SK-N-DZ (cell line): ENCODE data around the gene ALG3.

Source experiments
- DNase-seq: peaks from one replicate; pipeline ENCODE4 v3.0.0-alpha.2; 2015; ENCODE audit warnings: low spot score

ALG3 gene

GRCh38 chr3:184259878-184260723 lies 11.3 kb upstream of the ALG3 start:
- peak; percentile 47 for DNase-seq

DNA sequence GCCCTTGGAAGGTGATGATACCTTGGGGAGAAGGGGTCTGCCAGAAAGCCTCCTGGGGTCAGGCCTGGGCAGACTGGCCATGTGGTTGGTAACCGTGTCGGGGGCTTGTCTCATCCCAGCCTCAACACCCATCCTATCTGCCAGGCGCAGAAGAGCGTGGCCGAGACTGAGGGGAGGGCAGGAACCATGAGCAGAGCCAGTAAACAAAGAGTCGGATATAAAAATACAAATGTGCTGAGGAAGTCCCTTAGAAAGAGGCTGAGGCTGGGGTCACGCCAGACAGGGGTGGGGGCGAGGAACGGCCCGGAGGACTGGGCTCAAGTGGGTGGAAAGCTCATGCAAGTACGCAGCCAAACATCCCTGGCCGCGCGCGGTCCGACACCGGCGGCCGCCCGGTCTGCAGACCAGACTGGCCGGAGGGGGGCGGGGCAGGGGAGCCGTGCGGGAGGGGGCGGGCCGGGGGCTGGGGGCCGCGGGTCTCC lies 10.7 kb upstream of the ALG3 start:
- DNase-seq = no peak

DNA sequence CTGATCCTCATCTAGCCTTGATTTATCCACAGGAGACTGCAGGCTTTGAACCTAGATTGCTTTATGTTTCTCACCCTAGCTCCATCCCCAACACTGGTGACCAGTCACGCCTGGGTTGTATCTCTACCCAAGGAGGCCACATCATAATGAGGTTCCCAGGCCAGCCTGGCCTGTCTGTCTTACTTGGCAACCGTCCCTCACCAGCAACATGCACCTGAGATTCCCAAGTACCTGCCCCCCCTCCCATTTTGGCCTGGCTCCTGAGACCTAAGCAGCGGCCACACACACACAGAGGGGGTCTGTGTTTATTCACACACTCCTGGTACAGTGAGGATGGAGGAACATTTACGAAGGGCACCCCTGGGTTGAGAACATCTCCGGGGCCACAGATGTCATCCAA lies 10.2 kb upstream of the ALG3 start:
- DNase-seq = no peak

- DNase-seq = no peak
Measured at GRCh38 chr3:184257083-184257915, 8.5 kb upstream of the ALG3 start.

GRCh38 chr3:184255291-184256039 lies 6.7 kb upstream of the ALG3 start:
- no peak for DNase-seq

- DNase-seq = peak; percentile 96
Measured at GRCh38 chr3:184250167-184250828, 1.5 kb upstream of the ALG3 start.

DNA sequence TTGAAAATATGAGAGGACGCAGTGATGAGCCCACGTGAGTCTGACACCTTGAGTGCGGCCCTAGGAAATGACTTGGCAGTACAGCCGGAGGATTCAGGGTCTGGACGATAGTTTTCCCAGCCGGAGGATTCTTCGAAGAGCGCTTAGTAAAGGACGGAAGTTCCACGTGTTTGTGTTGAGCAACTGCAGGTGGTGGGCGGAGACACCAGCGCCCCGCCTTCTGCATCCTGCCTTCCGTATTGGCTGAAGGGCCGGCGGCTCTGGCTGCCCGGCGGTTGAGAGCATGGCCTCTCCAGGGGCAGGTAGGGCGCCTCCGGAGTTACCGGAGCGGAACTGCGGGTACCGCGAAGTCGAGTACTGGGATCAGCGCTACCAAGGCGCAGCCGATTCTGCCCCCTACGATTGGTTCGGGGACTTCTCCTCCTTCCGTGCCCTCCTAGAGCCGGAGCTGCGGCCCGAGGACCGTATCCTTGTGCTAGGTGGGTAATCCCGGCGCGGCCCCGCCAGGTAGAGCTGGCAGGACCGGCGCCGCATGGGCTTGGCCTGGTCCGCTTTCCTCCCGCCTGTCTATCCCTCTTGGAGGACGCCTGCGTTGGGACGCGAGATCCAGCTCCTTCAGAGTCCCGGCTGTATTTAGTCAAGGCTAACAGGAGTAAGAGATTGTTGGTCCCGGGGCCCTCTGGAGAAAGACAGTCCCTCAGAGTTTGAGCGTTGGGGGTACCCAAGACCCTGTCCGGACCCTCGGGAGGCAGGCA lies 827 bp upstream of the ALG3 start, which contains the start of gene EEF1AKMT4:
Gene EEF1AKMT4, plus strand, starts transcription at position 261 of the 755 bp plus-strand sequence. Its CDS starts 23 bp downstream, at position 284.
- DNase-seq = peak; percentile 99

DNA sequence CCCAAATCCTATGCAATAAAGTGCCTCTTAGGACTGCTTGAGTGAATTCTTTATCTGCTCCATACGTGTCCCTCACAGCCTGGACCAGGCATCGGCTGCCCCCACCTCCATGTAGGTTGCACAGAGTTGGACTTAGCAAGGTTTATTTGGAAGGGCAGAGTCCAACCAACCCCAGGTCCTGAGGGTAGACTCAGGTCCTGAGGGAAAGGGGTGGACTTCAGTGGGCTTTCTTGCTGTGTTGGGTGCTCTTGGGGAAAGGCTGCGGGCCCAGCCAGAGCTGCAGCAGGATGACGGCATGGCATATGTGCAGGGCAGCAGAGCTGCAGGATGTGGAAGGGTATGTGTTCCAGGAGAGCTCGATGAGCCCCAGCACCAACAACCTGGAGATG lies 6.5 kb downstream of the ALG3 start:
- DNase-seq = no peak

DNA sequence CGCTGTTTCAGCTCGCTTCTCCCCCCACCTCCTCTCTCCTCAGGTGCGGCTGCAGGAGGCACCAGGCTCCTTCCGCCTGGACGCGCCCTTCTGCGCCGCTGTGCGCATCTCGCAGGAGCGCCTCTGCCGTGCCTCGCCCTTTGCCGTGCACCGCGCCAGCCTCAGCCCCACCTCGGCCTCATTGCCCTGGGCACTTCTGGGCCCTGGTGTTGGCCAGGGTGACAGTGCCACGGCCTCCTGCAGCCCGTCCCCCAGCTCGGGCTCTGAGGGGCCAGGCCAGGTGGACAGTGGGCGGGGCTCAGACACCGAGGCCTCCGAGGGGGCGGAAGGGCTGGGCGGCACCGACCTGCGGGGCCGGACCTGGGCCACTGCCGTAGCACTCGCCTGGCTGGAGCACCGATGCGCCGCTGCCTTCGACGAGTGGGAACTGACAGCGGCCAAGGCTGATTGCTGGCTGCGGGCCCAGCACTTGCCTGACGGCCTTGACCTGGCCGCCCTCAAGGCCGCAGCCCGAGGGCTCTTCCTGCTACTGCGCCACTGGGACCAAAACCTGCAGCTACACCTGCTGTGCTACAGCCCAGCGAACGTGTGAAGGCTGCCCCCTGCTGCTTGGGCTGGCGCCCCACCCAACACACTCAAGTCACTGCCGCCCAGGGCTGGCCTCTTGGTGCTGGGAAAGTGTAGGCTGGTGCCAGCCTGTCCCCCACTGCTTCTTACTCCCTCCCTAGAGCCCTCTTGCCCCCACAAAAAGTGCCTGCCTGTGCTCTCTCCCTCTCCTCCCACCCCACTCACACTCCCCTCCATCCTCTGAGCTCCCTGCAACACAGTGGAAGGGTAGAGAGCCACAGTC lies 7.1 kb downstream of the ALG3 start:
- DNase-seq = no peak

DNA sequence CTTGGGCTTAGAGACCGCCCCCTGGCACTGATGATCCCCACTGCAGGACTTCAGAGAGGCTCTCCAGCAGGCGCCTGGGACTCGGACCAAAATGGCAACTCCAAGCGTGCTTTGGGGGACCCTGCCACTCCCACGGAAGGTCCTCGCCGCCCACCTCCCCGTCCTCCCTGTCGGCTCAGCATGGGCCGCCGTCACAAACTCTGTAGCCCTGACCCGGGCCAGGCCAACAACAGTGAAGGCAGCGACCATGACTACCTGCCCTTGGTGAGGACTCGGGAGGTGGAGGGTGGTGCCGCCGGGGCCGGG lies 7.7 kb downstream of the ALG3 start:
- DNase-seq = no peak

DNA sequence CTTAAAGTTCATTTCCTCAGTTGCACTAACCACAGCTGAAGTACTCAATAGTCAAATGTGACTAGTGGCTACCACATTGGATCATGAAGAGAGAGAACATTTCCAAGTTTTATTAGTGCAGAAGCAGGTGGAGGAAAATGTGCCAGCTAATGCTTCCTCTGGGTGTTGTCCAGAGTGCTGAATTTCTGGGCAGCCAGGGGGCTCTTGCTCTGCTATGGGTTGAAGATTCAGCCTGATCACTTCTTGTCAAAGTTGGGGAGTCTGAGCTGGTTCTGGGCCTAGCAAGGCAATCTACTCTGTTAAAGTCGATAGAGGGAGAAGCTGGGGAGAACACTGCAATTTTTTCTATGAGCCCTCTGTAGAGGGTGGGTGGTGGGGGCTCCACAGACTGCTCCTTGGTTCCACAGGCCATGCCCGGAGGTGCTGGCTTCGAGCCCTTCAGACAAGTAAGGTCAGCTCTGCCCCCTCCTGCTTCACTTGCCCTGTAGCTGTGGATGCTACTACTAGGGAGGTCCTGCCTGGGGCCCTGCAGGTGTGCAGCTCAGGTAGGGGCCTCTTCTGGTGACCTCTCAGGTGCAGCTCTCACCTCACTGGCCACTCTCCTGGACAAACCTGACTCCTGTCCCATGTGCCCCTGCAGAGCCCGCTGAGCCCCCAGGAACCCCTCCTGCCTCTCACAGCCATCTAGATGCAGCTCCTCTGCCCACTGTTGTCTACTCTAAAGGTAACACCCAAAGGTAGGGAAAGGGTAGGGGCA lies 8.2 kb downstream of the ALG3 start:
- no peak for DNase-seq

DNA sequence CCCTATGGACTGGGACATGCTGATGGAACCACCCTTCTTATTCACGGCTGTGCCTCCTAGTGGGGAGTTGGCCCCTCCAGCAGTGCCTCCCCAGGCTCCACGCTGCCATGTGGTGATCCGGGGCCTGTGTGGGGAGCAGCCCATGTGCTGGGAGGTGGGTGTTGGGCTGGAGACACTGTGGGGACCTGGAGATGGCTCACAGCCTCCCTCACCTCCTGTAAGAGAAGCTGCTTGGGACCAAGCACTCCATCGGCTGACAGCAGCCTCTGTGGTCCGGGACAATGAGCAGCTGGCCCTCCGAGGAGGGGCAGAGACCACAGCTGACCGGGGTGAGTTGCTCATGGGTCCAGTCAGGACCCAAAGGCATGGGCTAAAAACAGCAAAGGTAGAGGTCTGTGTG lies 9.1 kb downstream of the ALG3 start:
- no peak for DNase-seq

DNA sequence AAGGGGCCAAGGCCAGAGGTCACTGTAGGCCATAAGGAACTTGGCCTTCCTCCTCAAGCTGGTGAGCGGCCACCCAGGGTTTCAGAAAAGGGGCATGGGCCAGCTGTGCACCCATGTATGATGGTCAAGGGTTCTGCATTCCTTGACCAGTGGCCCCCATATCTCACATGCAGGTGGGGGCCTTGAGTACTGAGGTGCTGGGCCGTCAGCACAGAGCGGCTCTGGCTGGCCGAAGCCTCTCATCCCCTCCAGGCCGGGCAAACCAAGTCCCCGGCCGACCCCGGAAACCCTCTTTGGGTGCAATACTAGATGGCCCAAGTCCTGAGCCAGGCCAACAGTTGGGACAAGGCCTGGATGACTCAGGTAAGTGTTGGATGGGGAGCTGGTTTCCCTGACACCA lies 9.5 kb downstream of the ALG3 start:
- DNase-seq = no peak

DNA sequence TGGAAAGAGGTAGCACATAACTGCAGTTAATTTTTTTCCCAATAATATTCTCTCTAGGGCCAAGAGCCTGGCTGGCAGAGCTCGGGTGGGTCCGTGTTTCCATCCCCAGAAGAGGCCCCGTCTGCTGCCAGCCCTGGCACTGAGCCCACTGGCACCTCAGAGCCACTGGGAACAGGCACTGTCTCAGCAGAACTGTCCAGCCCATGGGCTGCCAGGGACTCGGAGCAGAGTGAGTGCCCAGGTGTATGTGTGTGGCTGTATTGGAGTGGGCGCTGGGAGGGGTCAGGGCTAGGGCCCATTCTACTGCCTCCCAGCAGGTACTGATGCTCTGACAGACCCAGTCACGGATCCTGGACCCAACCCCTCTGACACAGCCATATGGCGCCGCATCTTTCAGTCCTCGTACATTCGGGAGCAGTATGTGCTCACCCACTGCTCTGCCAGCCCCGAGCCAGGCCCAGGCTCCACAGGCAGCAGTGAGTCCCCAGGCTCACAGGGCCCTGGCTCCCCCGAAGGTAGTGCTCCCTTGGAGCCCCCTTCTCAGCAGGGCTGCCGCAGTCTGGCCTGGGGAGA lies 10.4 kb downstream of the ALG3 start:
- no peak for DNase-seq

GRCh38 chr3:184237807-184238206 lies 11.0 kb downstream of the ALG3 start:
- no peak for DNase-seq

DNA sequence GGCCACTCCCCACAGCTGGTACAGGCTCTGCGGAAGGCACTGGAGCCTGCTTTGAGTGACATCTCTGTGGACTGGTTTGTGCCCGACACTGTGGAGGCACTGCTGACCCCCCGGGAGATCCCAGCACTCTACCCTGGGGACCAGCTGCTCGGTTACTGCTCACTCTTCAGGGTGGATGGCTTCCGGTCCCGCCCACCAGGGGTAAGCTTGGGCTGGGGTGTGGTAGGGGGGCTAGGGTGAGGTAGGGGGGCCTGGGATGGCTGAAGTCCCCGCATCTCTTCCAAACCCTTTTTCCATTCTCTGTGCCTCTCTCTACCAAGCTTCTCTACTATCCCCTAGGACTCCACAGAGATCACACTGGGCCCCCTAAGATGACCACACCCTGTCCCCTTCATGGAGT lies 11.6 kb downstream of the ALG3 start:
- no peak for DNase-seq

GRCh38 chr3:184236636-184237035 lies 12.1 kb downstream of the ALG3 start:
- no peak for DNase-seq

- DNase-seq = no peak
Measured at GRCh38 chr3:184236033-184236410, 12.7 kb downstream of the ALG3 start.
